GM18907 (cell line): ENCODE measurements around the gene MYT1.
"Not testable (repeated sequence)": the region's sequence is repeated elsewhere in the genome, so short reads cannot be mapped to it uniquely, and the experiment has no call there.

Source experiments
- ATAC-seq: cut with Tn5 transposase; IDR thresholded peaks from one replicate; pipeline ENCODE4 v1.9.1; 2021; ENCODE audit warnings: mild to moderate bottlenecking, moderate library complexity; ENCODE audit not compliant: unreplicated experiment

Gene MYT1

DNA sequence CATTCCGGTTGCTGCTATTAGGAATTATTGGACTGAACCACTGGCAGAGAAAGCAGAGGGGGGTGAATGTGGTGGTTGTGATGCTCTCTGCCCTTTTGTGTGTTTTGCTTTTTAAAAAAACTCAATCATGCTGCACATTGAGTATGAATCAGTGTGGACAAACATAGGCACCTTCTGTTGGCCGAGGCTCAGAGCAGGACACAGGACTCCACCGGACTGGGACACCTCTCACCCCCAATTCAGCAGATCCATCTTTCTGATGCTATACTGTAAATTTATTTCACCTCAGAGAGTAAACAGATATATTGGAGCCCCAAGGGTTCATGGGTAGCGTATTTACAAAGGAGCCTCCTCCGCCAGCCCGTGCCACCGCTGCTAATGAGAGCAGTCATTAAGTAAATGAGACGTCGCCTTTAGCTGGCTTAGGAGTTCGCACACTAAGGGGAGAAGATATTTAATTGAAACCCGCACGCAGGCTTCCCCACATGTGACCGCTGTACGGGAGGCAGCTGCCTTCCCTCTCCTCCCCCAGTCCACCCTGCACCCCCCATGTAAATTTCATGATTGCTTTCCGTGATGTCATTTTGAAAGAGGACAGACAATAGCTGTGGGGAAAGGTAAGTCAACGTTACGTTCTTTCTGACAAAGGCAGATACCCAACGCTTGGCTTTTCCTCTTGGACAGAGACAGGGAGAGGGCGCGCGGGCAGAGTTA, at the start of gene MYT1:
Gene MYT1, plus strand, starts transcription at position 330 of the 714 bp plus-strand sequence. CDS start 34,410 bp downstream, outside the sequence.
- no peak for ATAC-seq

- no peak for ATAC-seq
These were observed 48.9 kb upstream of the MYT1 start for GRCh38 chr20:64115171-64115911.

- ATAC-seq = no peak
These were observed 48.2 kb upstream of the MYT1 start for GRCh38 chr20:64116016-64116415.

- ATAC-seq = no peak
These were observed 47.5 kb upstream of the MYT1 start for GRCh38 chr20:64116541-64117431.

- ATAC-seq = not testable (repeated sequence)
These were observed 46.8 kb upstream of the MYT1 start for GRCh38 chr20:64117432-64117777.

DNA sequence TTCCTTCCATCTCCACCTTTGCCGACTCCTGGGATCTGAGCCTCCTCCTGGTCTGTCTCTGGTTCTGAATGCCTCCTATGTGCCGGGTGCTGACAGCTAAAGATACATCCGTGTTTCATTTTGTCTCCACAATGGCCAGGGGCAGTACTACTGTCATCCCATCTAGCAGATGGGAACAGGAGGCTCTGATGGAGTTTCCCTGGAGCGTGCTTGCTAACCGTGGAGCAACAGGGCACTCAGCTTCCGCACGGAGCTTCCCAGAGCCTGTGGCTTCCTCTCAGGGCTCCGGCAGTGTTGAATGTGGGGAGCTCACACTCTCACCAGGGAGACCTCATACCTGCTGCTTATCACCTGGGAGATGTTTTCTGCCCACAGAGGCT, 45.0 kb upstream of the MYT1 start:
- no peak for ATAC-seq

- no peak for ATAC-seq
These were observed 44.4 kb upstream of the MYT1 start for GRCh38 chr20:64119681-64120341.

- no peak for ATAC-seq
These were observed 42.7 kb upstream of the MYT1 start for GRCh38 chr20:64121586-64121985.

- not testable (repeated sequence) for ATAC-seq
These were observed 41.3 kb upstream of the MYT1 start for GRCh38 chr20:64122927-64123326.

DNA sequence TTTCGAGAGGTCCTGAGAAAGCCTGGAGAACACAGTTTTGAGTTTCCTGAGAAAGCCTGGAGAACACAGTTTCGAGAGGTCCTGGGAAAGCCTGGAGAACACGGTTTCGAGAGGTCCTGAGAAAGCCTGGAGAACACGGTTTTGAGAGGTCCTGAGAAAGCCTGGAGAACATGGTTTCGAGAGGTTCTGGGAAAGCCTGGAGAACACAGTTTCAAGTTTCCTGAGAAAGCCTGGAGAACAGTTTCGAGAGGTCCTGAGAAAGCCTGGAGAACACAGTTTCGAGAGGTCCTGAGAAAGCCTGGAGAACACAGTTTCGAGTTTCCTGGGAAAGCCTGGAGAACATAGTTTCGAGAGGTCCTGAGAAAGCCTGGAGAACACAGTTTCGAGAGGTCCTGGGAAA, 40.7 kb upstream of the MYT1 start:
- ATAC-seq = not testable (repeated sequence)

- ATAC-seq = no peak
These were observed 35.0 kb upstream of the MYT1 start for GRCh38 chr20:64129146-64129782.

GRCh38 chr20:64130271-64130670, 34.0 kb upstream of the MYT1 start:
- no peak for ATAC-seq

DNA sequence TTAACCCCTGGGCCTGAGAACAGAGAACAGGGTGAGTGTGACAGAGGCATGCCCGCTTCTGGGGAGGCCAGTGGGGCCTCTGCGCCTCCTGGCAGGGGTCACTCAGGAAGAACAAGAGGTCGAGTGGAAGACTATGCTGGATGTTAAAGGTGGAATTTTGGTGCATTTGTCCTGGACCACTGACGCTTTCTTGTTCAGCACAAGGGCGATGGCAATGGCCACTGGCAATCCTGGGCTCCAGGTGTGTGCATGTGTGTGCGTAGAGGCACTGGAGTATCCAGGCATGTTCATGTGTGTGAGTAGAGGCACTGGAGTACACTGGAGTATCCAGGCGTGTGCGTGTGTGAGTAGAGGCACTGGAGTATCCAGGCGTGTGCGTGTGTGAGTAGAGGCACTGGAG, 33.4 kb upstream of the MYT1 start:
- ATAC-seq = no peak

GRCh38 chr20:64131406-64131805, 32.8 kb upstream of the MYT1 start:
- no peak for ATAC-seq

GRCh38 chr20:64133951-64134407, 30.3 kb upstream of the MYT1 start:
- ATAC-seq = no peak

GRCh38 chr20:64134744-64135143, 29.5 kb upstream of the MYT1 start:
- ATAC-seq = not testable (repeated sequence)

- ATAC-seq = no peak
These were observed 28.1 kb upstream of the MYT1 start for GRCh38 chr20:64136004-64136710.

GRCh38 chr20:64137598-64138031, 26.6 kb upstream of the MYT1 start:
- no peak for ATAC-seq

- no peak for ATAC-seq
These were observed 25.9 kb upstream of the MYT1 start for GRCh38 chr20:64138276-64138815.
